MM.1S (cell line): ENCODE data around the gene UTS2R.

Source experiments
- EZH2 ChIP-seq: fragments of 300-600 bp; sonication (generic); optimal IDR thresholded peaks from 2 replicates; pipeline ENCODE3; 2017; ENCODE audit warnings: low read depth, mild to moderate bottlenecking, antibody characterized with exemption, low read length, mixed read lengths
- TF ChIP-seq, protein P1 (sequence below): fragments of 300-600 bp; sonication (generic); IDR thresholded peaks from 2 replicates; pipeline ENCODE4 v1.5.1; 2016; ENCODE audit warnings: antibody characterized with exemption, low read length, mixed read lengths

- no peak for TF ChIP-seq EZH2
- TF ChIP-seq, protein P1, sequence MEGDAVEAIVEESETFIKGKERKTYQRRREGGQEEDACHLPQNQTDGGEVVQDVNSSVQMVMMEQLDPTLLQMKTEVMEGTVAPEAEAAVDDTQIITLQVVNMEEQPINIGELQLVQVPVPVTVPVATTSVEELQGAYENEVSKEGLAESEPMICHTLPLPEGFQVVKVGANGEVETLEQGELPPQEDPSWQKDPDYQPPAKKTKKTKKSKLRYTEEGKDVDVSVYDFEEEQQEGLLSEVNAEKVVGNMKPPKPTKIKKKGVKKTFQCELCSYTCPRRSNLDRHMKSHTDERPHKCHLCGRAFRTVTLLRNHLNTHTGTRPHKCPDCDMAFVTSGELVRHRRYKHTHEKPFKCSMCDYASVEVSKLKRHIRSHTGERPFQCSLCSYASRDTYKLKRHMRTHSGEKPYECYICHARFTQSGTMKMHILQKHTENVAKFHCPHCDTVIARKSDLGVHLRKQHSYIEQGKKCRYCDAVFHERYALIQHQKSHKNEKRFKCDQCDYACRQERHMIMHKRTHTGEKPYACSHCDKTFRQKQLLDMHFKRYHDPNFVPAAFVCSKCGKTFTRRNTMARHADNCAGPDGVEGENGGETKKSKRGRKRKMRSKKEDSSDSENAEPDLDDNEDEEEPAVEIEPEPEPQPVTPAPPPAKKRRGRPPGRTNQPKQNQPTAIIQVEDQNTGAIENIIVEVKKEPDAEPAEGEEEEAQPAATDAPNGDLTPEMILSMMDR, result no peak
Observed at GRCh38 chr17:82411396-82412053, 40.0 kb downstream of the UTS2R start.
